Measurements from ENCODE around the gene ALPI. TPM values are rescaled to one million over a fixed set of nuclear protein-coding genes. Genes with fewer than 3 reads are reported as not detected.
"Not testable (repeated sequence)": the region's sequence is repeated elsewhere in the genome, so short reads cannot be mapped to it uniquely, and the experiment has no call there.

Gene ALPI
- total RNA-seq, 1 donor from 2014 or later, result not detected

- TF ChIP-seq CTCF (IDR thresholded peaks at IDR 0.05) (no peak), EZH2phosphoT487 (IDR thresholded peaks at IDR 0.05) (no peak), EZH2 (IDR thresholded peaks at IDR 0.05) (no peak)
- DNase-seq (ENCODE audit: low spot score), result no peak
- Mint-ChIP-seq H3K27me3 (ENCODE audit: insufficient read depth, low read depth) (peaks cover 15% of the 10 kb centered on the region), H3K27ac (no peak overlapping the region), H3K4me1 (no peaks in the 10 kb centered on the region), H3K4me3 (no peak overlapping the region), H3K9me3 (no peaks in the 10 kb centered on the region), H3K36me3 (no peaks in the 10 kb centered on the region)
- Histone ChIP-seq H3F3A (ENCODE audit: low read depth) (no peaks in the 10 kb centered on the region), H3K4me3 (no peak overlapping the region), H3K36me3 (no peaks in the 10 kb centered on the region), H3K79me2 (ENCODE audit: low read depth) (no peaks in the 10 kb centered on the region), H4K20me1 (ENCODE audit: low read depth) (no peaks in the 10 kb centered on the region), H3K9me3 (ENCODE audit: low read depth) (no peaks in the 10 kb centered on the region), H2AFZ (replicated peaks) (no peak overlapping the region), H3K27me3 (no peaks in the 10 kb centered on the region), H3K9ac (no peak overlapping the region), H3K27ac (no peak overlapping the region), H3K4me2 (no peak overlapping the region), H3K4me1 (no peaks in the 10 kb centered on the region)
Observed at GRCh38 chr2:232441147-232441651, 14.8 kb upstream of the ALPI start.

- H3K79me2 ChIP-seq (ENCODE audit: low read depth); H3K4me2 ChIP-seq; H3K27ac ChIP-seq; H3K9me3 ChIP-seq (ENCODE audit: low read depth); H3K36me3 Mint-ChIP-seq; H3F3A ChIP-seq (ENCODE audit: low read depth); DNase-seq (ENCODE audit: low spot score); H2AFZ ChIP-seq (replicated peaks); H3K27ac Mint-ChIP-seq; H3K4me1 ChIP-seq; H3K27me3 ChIP-seq; H3K9ac ChIP-seq; H4K20me1 ChIP-seq (ENCODE audit: low read depth); H3K4me3 Mint-ChIP-seq; H3K36me3 ChIP-seq; H3K4me3 ChIP-seq; H3K9me3 Mint-ChIP-seq; H3K4me1 Mint-ChIP-seq: not testable (repeated sequence)
- peaks cover 15% of the 10 kb centered on the region for H3K27me3 Mint-ChIP-seq (ENCODE audit: insufficient read depth, low read depth)
Observed at GRCh38 chr2:232441922-232442321, 14.0 kb upstream of the ALPI start.

GRCh38 chr2:232442431-232442830 lies 13.5 kb upstream of the ALPI start:
- not testable (repeated sequence) for H4K20me1 ChIP-seq (ENCODE audit: low read depth); H3K4me1 ChIP-seq; H3K79me2 ChIP-seq (ENCODE audit: low read depth); H3K4me2 ChIP-seq; H3F3A ChIP-seq (ENCODE audit: low read depth); H3K27ac ChIP-seq; H3K27ac Mint-ChIP-seq; H2AFZ ChIP-seq (replicated peaks); H3K4me3 Mint-ChIP-seq; H3K9ac ChIP-seq; H3K9me3 ChIP-seq (ENCODE audit: low read depth); H3K4me1 Mint-ChIP-seq; H3K36me3 ChIP-seq; H3K4me3 ChIP-seq; H3K36me3 Mint-ChIP-seq; DNase-seq (ENCODE audit: low spot score); H3K9me3 Mint-ChIP-seq
- peaks cover 11% of the 10 kb centered on the region for H3K27me3 ChIP-seq
- H3K27me3 Mint-ChIP-seq (ENCODE audit: insufficient read depth, low read depth), result peaks cover 13% of the 10 kb centered on the region

- not testable (repeated sequence) for H3K9me3 Mint-ChIP-seq; DNase-seq (ENCODE audit: low spot score); H3K36me3 ChIP-seq; H3K9me3 ChIP-seq (ENCODE audit: low read depth); H3K9ac ChIP-seq; H3K27ac Mint-ChIP-seq; H4K20me1 ChIP-seq (ENCODE audit: low read depth); H3F3A ChIP-seq (ENCODE audit: low read depth); H3K36me3 Mint-ChIP-seq; H3K4me3 ChIP-seq; H3K79me2 ChIP-seq (ENCODE audit: low read depth); H2AFZ ChIP-seq (replicated peaks); H3K4me1 ChIP-seq; H3K27ac ChIP-seq; H3K4me2 ChIP-seq; H3K4me3 Mint-ChIP-seq
- Mint-ChIP-seq H3K27me3 (ENCODE audit: insufficient read depth, low read depth) (peaks cover 13% of the 10 kb centered on the region), H3K4me1 (peaks cover 14% of the 10 kb centered on the region)
- peaks cover 15% of the 10 kb centered on the region for H3K27me3 ChIP-seq
Observed at GRCh38 chr2:232443047-232443446, 12.9 kb upstream of the ALPI start.

- H3K4me1 ChIP-seq; H3K27ac ChIP-seq; H3K9me3 Mint-ChIP-seq; H3K27ac Mint-ChIP-seq; DNase-seq (ENCODE audit: low spot score); H4K20me1 ChIP-seq (ENCODE audit: low read depth); H3K36me3 ChIP-seq; H3F3A ChIP-seq (ENCODE audit: low read depth); H3K9ac ChIP-seq; H3K79me2 ChIP-seq (ENCODE audit: low read depth); H3K36me3 Mint-ChIP-seq; H3K9me3 ChIP-seq (ENCODE audit: low read depth); H3K4me3 Mint-ChIP-seq; H2AFZ ChIP-seq (replicated peaks); H3K4me2 ChIP-seq; H3K4me3 ChIP-seq: not testable (repeated sequence)
- peaks cover 16% of the 10 kb centered on the region for H3K27me3 ChIP-seq
- H3K27me3 Mint-ChIP-seq (ENCODE audit: insufficient read depth, low read depth), result peaks cover 11% of the 10 kb centered on the region
- H3K4me1 Mint-ChIP-seq, result peaks cover 19% of the 10 kb centered on the region
Observed at GRCh38 chr2:232443669-232444408, 12.1 kb upstream of the ALPI start.
